HG02642 (cell line): ENCODE measurements around the gene SLC1A4.
"Not testable (repeated sequence)": the region's sequence is repeated elsewhere in the genome, so short reads cannot be mapped to it uniquely, and the experiment has no call there.

ENCODE experiments used
- ATAC-seq: cut with Tn5 transposase; IDR thresholded peaks from one replicate; pipeline ENCODE4 v1.9.1; 2021; ENCODE audit warnings: mild to moderate bottlenecking; ENCODE audit not compliant: unreplicated experiment, poor library complexity

The SLC1A4 gene

DNA sequence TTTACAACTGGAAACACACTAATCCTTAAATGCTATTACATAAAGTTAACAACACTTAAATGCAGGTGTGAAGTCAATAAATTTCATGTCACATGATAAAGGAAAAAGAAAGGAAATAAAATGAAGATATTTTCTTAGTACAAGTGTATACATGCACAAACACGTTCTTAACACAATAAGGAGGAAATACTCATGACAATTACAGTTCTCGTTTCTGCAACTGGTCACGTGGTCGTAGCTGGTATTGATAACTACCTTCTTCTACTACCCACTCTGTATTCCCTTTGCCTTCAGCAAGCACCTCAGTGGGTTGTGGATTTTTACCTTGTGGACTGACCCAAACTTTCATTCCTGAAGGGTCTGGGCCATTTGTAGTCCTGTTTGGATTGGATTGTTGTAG, 26.1 kb upstream of the SLC1A4 start:
- not testable (repeated sequence) for ATAC-seq

DNA sequence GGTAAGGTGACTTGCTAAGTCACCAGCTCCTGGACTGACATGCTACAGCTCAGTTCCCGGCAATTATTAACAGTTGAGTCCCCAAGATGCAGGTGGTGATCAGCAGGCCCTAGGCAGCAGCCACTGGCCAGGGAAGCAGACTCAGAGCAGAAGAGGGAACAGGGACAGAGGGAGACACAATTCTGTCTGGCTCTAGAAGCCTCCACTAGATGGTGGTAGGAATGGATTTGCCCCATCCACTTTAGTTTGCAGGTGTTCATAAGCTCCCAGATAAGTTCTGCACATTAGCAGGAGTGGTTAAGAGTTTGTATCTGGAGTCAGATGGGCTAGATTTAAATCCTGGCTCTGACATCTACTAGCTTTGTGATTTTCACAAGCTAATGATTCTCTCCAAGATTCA, 25.5 kb upstream of the SLC1A4 start:
- ATAC-seq = no peak

DNA sequence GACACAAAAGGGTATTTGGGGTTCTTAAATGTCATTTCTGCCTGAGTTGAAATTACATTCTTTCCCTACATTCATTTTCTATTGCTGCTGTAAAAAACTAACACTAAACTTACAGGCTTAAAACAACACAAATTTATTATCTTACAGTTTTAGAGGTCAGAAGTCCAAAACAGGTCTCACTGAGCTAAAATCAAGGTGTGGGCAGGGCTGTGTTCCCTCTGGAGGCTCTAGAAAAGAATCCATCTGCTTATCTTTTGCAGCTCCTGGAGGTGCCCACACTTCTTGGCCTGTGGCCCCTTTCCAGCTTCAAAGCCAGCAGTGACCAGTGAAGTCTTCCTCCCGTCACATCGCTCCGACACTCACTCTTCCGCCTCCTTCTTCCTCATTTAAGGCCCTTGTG, 23.2 kb upstream of the SLC1A4 start:
- no peak for ATAC-seq

- ATAC-seq = no peak
These were observed 22.4 kb upstream of the SLC1A4 start for GRCh38 chr2:64966839-64967238.

DNA sequence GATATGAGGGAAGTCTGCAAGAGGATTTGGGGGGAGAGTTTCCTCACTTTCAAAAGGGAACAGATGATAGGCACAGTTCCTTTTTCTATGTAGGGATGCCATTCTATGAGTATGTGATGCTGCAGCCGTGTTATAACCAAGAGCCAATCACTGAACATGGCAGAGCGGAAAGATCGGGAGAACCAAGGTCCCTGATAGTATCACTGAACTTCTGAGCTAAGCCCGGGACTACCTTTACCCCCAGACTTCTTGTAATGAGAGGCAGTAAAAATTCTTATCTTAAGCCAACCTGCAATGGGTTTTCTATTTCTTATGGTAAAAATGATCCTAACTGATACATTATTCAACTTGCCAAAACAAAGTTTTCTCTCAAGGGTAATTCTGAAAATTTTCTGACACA, 21.6 kb upstream of the SLC1A4 start:
- ATAC-seq = no peak

GRCh38 chr2:64969086-64969485, 20.1 kb upstream of the SLC1A4 start:
- ATAC-seq = not testable (repeated sequence)

GRCh38 chr2:64970495-64970894, 18.7 kb upstream of the SLC1A4 start:
- ATAC-seq = no peak

- ATAC-seq = no peak
These were observed 16.8 kb upstream of the SLC1A4 start for GRCh38 chr2:64972426-64972825.

GRCh38 chr2:64972876-64973275, 16.3 kb upstream of the SLC1A4 start:
- no peak for ATAC-seq

DNA sequence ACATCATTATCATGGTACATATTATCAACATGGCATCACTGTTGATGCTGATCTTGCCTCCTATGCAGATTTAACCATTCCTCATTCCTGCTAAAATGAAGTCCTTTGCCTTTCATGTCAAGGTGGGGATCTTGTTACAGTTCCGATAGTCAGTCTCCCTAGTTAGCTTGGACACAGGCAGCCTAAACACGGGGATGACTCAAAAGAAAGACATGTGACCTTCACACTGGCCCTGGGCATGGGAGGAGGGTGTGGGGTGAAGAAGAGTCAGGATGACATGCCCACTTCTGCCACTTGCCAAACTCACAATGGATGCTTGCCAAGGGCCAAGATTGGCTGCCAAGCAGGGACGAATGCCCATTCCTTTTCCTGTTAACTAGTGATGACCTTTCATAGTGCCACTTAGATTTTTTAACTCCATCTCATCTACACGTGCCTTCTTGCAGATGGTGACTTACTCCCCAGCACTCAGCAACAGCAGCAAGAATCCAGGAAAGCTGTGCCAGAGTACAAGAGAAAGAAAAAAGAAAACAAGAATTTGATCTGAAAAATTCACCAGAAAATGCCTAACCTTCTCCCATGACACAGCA, 13.9 kb upstream of the SLC1A4 start:
- no peak for ATAC-seq

- ATAC-seq = no peak
These were observed 12.9 kb upstream of the SLC1A4 start for GRCh38 chr2:64976276-64976675.

DNA sequence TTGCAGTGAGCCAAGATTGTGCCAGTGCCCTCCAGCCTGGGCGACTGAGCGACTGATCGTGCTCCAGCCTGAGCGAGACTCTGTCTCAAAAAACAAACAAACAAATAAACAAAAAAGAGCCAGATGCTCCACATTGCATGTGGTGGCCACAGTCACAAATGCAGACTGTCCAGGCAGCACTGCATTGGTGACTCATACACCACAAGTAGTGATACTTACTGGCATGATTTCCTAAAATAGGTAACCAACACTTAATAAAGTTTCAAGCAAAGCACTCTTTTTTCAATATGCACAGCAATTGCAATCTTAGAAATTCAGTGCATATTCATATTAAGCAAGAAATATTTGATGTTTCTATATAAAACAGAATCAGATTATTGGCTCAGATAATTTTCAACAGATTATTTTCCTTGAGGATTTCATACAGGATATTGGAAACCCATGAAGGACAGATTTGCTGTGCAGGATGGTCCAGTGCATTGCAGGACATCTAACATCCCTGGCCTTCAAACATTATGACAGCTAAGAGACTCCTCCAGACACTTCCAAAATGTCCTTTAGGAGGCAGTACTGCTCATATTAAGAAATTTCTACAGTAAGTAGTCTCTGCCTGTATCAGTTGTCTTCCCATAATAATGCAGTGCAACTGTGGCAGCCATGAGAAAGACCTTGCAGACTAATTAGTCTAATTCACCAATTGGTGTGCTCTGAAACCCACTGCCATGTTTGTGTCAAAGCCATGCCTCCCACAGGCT, 10.5 kb upstream of the SLC1A4 start:
- ATAC-seq = no peak

DNA sequence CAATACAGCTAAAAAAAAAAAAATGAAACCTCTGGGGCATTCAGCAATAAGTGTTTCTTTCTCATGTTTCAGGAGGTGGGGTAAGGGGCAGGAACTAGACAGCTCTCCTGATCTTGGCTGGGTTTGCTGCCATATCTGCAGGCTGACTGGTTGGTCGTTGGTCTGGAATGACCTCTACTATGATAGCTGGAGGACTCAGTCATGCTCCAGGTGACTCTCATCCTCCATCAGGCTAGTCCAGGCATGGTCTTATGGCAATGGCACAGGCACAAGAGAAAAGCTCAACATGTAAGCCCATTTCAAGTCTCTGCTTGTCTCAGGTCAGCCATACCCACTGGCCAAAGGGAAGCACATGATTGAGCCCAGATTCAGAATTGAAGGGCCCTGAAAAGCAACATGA, 9.5 kb upstream of the SLC1A4 start:
- no peak for ATAC-seq

GRCh38 chr2:64980183-64980582, 9.0 kb upstream of the SLC1A4 start:
- no peak for ATAC-seq

DNA sequence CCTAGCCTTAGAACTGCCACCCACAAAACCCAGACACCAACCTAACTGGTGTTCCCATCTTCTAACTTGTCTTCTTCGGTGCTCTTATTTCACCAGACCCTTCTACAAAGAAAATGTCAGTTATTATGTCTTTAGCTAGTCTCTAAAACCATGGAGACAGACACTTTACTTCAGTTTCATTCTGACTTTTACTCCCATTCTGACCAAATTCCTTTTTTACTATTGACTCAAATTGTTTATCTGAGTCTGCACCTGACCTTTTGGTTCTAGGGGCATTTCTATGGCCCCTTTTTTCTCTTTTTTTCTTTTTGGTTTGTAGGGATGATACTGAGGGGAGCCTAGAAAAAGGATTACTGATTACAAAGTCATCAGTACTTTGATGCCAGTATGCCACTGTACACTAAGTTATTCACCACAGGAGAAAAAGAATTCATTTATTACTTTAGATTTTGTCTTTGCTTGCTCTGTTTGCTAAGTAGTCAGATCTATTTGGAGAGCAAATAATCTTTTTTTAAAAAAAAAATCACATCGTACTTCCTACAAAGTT, 6.8 kb upstream of the SLC1A4 start:
- ATAC-seq = peak; percentile 53

GRCh38 chr2:64982932-64983331, 6.3 kb upstream of the SLC1A4 start:
- no peak for ATAC-seq

- ATAC-seq = no peak
These were observed 3.8 kb upstream of the SLC1A4 start for GRCh38 chr2:64985447-64985846.

DNA sequence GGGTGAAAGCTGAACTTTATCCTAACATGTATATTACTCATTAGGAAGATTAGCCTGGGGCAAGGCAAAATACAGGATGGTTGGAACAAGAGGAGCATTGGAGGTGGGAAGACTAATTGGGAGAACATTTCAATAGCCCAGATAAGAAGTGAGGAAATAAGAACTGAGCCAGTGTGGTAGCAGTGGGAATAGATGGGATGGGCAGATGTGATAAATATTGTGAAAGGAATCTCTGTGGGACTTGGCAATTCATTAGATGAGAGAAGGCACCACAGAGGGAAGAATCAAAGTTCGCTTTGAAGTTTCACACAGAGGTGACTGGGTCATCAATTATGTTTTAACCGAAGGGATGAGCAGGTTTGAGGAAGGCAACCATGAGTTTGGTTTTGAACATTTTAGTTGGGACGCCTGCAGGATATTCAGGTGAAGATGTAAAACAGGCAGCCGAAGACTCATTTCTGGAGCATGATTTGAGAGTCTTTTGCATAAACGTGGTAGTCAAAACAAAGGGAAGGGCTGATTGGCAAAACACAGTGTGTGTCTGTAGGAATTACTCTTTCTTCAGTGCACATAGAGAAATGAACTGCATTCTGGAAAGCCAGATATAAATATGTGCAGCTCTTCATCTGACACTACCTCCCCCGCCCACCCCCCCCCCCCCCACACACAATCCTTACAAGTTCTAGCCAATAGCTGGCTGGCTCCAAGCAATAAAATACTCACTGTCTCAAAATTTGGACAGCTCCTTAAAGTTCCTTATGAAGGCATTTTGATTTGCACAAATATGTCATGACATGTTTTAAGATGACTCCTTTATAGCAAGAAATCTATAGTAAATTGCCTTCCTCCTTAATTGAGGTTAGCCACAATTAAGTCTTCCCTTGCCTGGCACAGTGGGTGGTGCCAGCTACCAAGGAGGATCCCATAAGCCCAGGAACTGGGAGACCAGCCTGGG, 1.9 kb upstream of the SLC1A4 start:
- no peak for ATAC-seq

DNA sequence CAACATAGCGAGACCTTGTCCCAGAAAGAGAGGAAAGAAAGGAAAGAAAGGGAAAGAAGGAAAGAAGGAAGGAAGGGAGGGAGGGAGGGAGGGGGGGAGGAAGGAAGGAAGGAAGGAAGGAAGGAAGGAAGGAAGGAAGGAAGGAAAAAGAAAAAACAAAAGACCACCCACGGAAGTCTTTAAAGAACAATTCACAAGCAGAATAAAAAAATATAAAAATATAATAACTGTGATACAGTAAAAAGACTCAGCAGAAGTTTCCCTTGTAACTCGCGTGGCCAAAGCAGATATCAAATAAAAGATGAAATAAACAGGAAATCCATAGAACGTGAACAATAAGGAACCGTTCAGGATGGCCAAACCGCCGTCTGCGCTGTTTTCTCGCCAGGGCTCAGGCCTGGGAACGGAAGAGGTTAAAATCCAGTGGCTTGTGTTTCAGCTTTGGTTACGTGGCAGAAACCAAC, 1.2 kb upstream of the SLC1A4 start:
- no peak for ATAC-seq

DNA sequence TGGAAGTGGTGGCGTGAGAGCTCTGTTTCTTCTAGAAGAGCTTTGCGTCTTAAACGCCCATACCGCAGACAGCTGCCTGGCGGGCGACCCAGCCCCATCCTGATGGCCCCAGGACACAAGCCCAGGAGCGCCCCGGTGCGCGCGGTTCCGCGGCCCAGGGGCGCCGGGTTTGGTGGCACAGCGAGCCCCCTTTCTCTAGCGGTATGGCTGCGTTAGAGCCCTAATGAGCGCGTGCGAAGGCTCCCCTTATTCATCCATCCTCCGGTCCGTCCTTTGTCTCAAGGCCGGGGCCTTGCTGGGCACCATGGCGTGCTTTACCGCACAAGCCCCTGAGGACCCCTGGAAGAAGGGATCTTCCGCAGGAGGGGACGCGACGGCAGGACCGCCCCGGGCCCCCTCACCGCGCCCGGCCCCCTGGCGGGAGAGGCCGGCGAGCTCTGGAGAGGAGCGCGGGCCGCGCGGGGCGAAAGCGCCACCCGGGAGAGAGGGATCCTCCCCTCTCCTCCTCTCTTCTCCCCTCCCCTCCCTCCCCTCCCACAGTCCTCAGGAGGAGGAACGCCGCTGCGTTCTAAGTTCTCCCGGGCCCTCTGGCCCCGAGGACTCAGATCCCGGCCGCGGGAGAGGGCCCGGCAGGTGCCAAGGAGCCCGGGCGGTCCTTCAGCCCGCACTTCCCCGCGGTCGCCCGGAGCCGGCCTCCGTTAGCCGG, 626 bp upstream of the SLC1A4 start:
- peak; percentile 40 for ATAC-seq
